ENCODE results near the gene SLC22A23.

SLC22A23 gene

GRCh38 chr6:3314621-3315467 is 142.0 kb downstream of the SLC22A23 start:
- DNase-seq: no peak

GRCh38 chr6:3314176-3314575 is 142.7 kb downstream of the SLC22A23 start:
- DNase-seq: no peak

GRCh38 chr6:3312604-3313231 is 144.1 kb downstream of the SLC22A23 start:
- no peak for DNase-seq

- no peak for DNase-seq
These were observed 145.0 kb downstream of the SLC22A23 start for GRCh38 chr6:3311826-3312225.

GRCh38 chr6:3310703-3311102 is 146.1 kb downstream of the SLC22A23 start:
- DNase-seq: no peak

GRCh38 chr6:3310051-3310448 is 146.8 kb downstream of the SLC22A23 start:
- DNase-seq: no peak

- DNase-seq: no peak
These were observed 147.3 kb downstream of the SLC22A23 start for GRCh38 chr6:3309391-3310050.

GRCh38 chr6:3308106-3308505 is 148.7 kb downstream of the SLC22A23 start:
- no peak for DNase-seq

- DNase-seq: no peak
These were observed 149.4 kb downstream of the SLC22A23 start for GRCh38 chr6:3307436-3307835.

- no peak for DNase-seq
These were observed 150.0 kb downstream of the SLC22A23 start for GRCh38 chr6:3306848-3307247.

- DNase-seq: no peak
These were observed 151.0 kb downstream of the SLC22A23 start for GRCh38 chr6:3305831-3306230.

- no peak for DNase-seq
These were observed 151.7 kb downstream of the SLC22A23 start for GRCh38 chr6:3305216-3305565.

- no peak for DNase-seq
These were observed 152.2 kb downstream of the SLC22A23 start for GRCh38 chr6:3304500-3305215.

- no peak for DNase-seq
These were observed 152.9 kb downstream of the SLC22A23 start for GRCh38 chr6:3303795-3304411.

- no peak for DNase-seq
These were observed 155.3 kb downstream of the SLC22A23 start for GRCh38 chr6:3301506-3301905.

- no peak for DNase-seq
These were observed 157.6 kb downstream of the SLC22A23 start for GRCh38 chr6:3299221-3299620.

- no peak for DNase-seq
These were observed 158.9 kb downstream of the SLC22A23 start for GRCh38 chr6:3297909-3298308.

- DNase-seq: no peak
These were observed 159.8 kb downstream of the SLC22A23 start for GRCh38 chr6:3297006-3297405.

- DNase-seq: no peak
These were observed 160.3 kb downstream of the SLC22A23 start for GRCh38 chr6:3296537-3296936.

- no peak for DNase-seq
These were observed 160.8 kb downstream of the SLC22A23 start for GRCh38 chr6:3296078-3296477.

GRCh38 chr6:3294921-3295871 is 161.7 kb downstream of the SLC22A23 start:
- DNase-seq: no peak

GRCh38 chr6:3294396-3294795 is 162.5 kb downstream of the SLC22A23 start:
- DNase-seq: no peak

Measured in left hindlimb (tissue), 1 donor.